GM12891 (cell line): ENCODE results near the gene AGRN.
"Not testable (repeated sequence)": the region's sequence is repeated elsewhere in the genome, so short reads cannot be mapped to it uniquely, and the experiment has no call there.

Experiments
- DNase-seq: peaks from one replicate; pipeline ENCODE4 v3.0.0; 2011; ENCODE audit warnings: low spot score; ENCODE audit not compliant: insufficient read length
- FAIRE-seq: peaks from 2 replicates; lab custom pipeline; 2011; peaks lifted over from hg19 to GRCh38; lab: Jason Lieb, UNC
- PAX5 ChIP-seq: IDR thresholded peaks from 2 replicates; pipeline ENCODE4 v1.6.1; 2011; ENCODE audit warnings: low read length, moderate library complexity, mild to moderate bottlenecking; ENCODE audit not compliant: insufficient read depth, severe bottlenecking
- POLR2A ChIP-seq: IDR thresholded peaks from 2 replicates; pipeline ENCODE4 v1.6.1; 2011; ENCODE audit warnings: low read depth, low read length, control low read depth
- POLR2AphosphoS5 ChIP-seq: IDR thresholded peaks from 2 replicates; pipeline ENCODE4 v1.6.1; 2011; ENCODE audit warnings: low read depth, low read length, control low read depth
- POU2F2 ChIP-seq: IDR thresholded peaks from 2 replicates; pipeline ENCODE4 v1.6.1; 2011; ENCODE audit warnings: low read depth, mild to moderate bottlenecking, control low read depth, low read length, moderate library complexity
- SPI1 ChIP-seq: IDR thresholded peaks from 2 replicates; pipeline ENCODE4 v1.6.1; 2011; ENCODE audit warnings: low read depth, low read length, control low read depth
- TAF1 ChIP-seq: IDR thresholded peaks from 2 replicates; pipeline ENCODE4 v1.6.1; 2011; ENCODE audit warnings: low read depth, low read length, control low read depth

Gene AGRN

GRCh38 chr1:975365-975764 is 44.6 kb upstream of the AGRN start:
- DNase-seq, result no peak
- no peak for FAIRE-seq
- no peak for TF ChIP-seq SPI1
- no peak for TF ChIP-seq TAF1
- no peak for TF ChIP-seq POLR2A
- no peak for TF ChIP-seq POLR2AphosphoS5
- TF ChIP-seq POU2F2, result no peak
- TF ChIP-seq PAX5, result no peak

GRCh38 chr1:975896-976683 is 43.8 kb upstream of the AGRN start:
- DNase-seq (peak; percentile 79), FAIRE-seq (peak; percentile 76)
- TF ChIP-seq POU2F2 (no peak), POLR2AphosphoS5 (no peak), SPI1 (no peak), POLR2A (no peak), PAX5 (no peak), TAF1 (no peak)

- DNase-seq, FAIRE-seq: not testable (repeated sequence)
These were observed 43.1 kb upstream of the AGRN start for GRCh38 chr1:976791-977190.

GRCh38 chr1:978069-978834 is 41.7 kb upstream of the AGRN start:
- no peak for TF ChIP-seq TAF1
- TF ChIP-seq PAX5, result no peak
- TF ChIP-seq POU2F2, result no peak
- no peak for TF ChIP-seq SPI1
- no peak for TF ChIP-seq POLR2A
- TF ChIP-seq POLR2AphosphoS5, result no peak
- no peak for DNase-seq
- FAIRE-seq, result no peak

- no peak for FAIRE-seq
- DNase-seq, result no peak
- TF ChIP-seq TAF1, result no peak
- TF ChIP-seq PAX5, result no peak
- TF ChIP-seq POLR2AphosphoS5, result no peak
- TF ChIP-seq SPI1, result no peak
- no peak for TF ChIP-seq POLR2A
- no peak for TF ChIP-seq POU2F2
These were observed 40.8 kb upstream of the AGRN start for GRCh38 chr1:978835-979743.

- FAIRE-seq, result no peak
- TF ChIP-seq POLR2AphosphoS5 (no peak), SPI1 (no peak), POU2F2 (no peak)
- DNase-seq, result no peak
These were observed 40.2 kb upstream of the AGRN start for GRCh38 chr1:979744-980072.

GRCh38 chr1:980137-980571 is 39.8 kb upstream of the AGRN start:
- TF ChIP-seq POLR2A (no peak), POU2F2 (no peak), SPI1 (no peak), TAF1 (no peak), PAX5 (no peak), POLR2AphosphoS5 (no peak)
- FAIRE-seq (no peak), DNase-seq (no peak)

- no peak for DNase-seq
- no peak for FAIRE-seq
- TF ChIP-seq POU2F2, result no peak
- TF ChIP-seq PAX5, result no peak
- TF ChIP-seq SPI1, result no peak
- no peak for TF ChIP-seq POLR2A
- TF ChIP-seq POLR2AphosphoS5, result no peak
- TF ChIP-seq TAF1, result no peak
These were observed 39.1 kb upstream of the AGRN start for GRCh38 chr1:980602-981395.

GRCh38 chr1:981491-981954 is 38.4 kb upstream of the AGRN start:
- no peak for TF ChIP-seq SPI1
- TF ChIP-seq POU2F2, result no peak
- TF ChIP-seq PAX5, result no peak
- TF ChIP-seq POLR2AphosphoS5, result no peak
- no peak for TF ChIP-seq POLR2A
- no peak for TF ChIP-seq TAF1
- FAIRE-seq (no peak), DNase-seq (no peak)
